Neural crest cell (in vitro differentiated cells): ENCODE measurements around the gene SNAI1. TPM values are rescaled to one million over a fixed set of nuclear protein-coding genes. Genes with fewer than 3 reads are reported as not detected.
A peak's percentile ranks its signal among the peaks of the same experiment; 100 is the strongest.

Source experiments
- DNase-seq: peaks from one replicate; pipeline ENCODE4 v3.0.0; 2021; ENCODE audit warnings: low read depth, mixed read lengths, low spot score
- H3K27ac Mint-ChIP-seq: one replicate; pipeline ENCODE4 v1.8.0; 2021; ENCODE audit warnings: mild to moderate bottlenecking, mixed read lengths; ENCODE audit not compliant: unreplicated experiment
- H3K27me3 Mint-ChIP-seq: 2 replicates; pipeline ENCODE4 v1.8.0; 2021; ENCODE audit warnings: low read depth, mild to moderate bottlenecking, mixed read lengths
- H3K36me3 Mint-ChIP-seq: 2 replicates; pipeline ENCODE4 v1.8.0; 2021; ENCODE audit warnings: low read depth, mild to moderate bottlenecking, mixed read lengths
- H3K4me1 Mint-ChIP-seq: 2 replicates; pipeline ENCODE4 v1.8.0; 2021; ENCODE audit warnings: mixed read lengths
- H3K4me3 Mint-ChIP-seq: one replicate; pipeline ENCODE4 v1.8.0; 2021; ENCODE audit warnings: mild to moderate bottlenecking, mixed read lengths
- H3K9me3 Mint-ChIP-seq: 2 replicates; pipeline ENCODE4 v1.8.0; 2021; ENCODE audit warnings: mixed read lengths
- CTCF ChIP-seq: fragments of 200-600 bp; sonication (generic); conservative IDR thresholded peaks from 2 replicates; pipeline ENCODE4 v1.5.0; 2021; ENCODE audit warnings: antibody characterized with exemption, mild to moderate bottlenecking
- total RNA-seq: library from RNA; stranded (reverse); gene quantifications from 2 replicates; pipeline ENCODE4 v1.2.1, GENCODE V29; 2021

SNAI1 gene
- total RNA-seq, 1 donor from 2014 or later: 12.5 TPM

DNA sequence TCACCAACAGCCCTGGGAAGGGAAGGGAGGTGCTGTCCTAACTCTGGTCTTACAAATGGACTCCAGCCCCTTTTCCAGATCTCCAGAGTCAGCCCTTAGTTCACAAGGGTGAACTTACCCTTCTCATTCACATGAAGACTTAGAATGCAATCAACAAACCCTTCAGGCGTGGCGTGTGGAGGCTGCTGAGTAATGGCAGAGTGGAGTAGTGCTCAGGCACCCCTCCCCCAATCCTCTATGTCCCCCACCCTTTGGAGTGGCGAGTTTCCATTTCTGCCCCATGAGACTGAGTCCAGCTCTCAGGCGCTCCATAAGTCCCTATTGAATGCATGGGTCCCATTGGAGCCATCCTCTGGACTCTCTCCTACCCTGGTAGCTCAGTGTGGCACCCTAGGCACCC is 3.3 kb downstream of the SNAI1 start:
- no peak for DNase-seq
- Mint-ChIP-seq H3K36me3 (no peaks in the 10 kb centered on the region), H3K9me3 (no peaks in the 10 kb centered on the region), H3K27me3 (peaks cover 15% of the 10 kb centered on the region), H3K27ac (peak overlapping the region; percentile 35), H3K4me3 (peak overlapping the region; percentile 93), H3K4me1 (peaks cover 78% of the 10 kb centered on the region)
- TF ChIP-seq CTCF: no peak

DNA sequence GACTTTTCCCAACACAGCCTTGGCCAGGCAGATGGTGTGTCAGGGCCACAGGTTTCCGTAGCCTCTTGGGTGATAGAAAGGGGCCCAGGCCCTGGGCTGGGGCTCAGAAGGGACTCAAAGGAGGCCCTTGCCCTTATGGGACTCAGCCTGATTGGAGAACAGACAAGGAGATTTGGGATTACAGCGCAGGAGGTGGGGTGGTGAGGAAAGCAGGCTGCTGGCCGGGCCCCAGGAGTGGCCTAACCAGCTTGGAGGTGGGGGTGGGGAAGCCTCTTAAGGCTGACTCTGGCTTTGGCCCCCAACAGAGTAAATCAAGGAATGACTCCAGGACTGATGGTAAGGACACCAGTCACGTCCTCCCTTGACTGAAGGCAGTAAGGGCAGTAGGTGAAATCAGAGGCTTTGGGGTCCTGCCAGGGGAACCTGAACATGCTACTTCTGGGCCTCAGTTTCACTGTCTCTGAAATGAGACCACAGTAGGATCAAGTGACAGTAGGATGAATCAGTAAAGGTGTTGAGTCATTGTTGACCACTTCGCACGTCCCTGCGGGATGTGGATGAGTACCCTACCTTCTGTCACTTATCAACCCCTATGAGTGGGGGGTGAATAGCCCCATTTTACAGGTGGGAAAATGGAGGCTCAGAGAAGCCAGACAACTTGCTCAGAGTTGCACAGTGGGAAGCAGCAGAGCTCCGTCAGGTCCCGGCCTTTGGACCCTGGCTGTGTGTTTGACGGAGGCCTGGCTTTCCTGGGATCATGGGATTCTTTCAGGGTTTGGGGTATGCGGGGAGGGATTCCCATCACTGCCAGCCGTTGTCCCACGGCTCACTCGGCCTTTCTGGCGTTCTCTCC is 4.5 kb downstream of the SNAI1 start:
- Mint-ChIP-seq H3K27ac (peak overlapping the region; percentile 75), H3K9me3 (no peaks in the 10 kb centered on the region), H3K27me3 (peaks cover 3% of the 10 kb centered on the region), H3K36me3 (no peaks in the 10 kb centered on the region), H3K4me1 (peaks cover 82% of the 10 kb centered on the region), H3K4me3 (peak overlapping the region; percentile 93)
- no peak for DNase-seq
- TF ChIP-seq CTCF: no peak

- peak overlapping the region; percentile 78 for H3K27ac Mint-ChIP-seq
- DNase-seq: no peak
- no peaks in the 10 kb centered on the region for H3K36me3 Mint-ChIP-seq
- no peaks in the 10 kb centered on the region for H3K9me3 Mint-ChIP-seq
- no peak for TF ChIP-seq CTCF
- H3K27me3 Mint-ChIP-seq: peaks cover 2% of the 10 kb centered on the region
- peak overlapping the region; percentile 70 for H3K4me3 Mint-ChIP-seq
- H3K4me1 Mint-ChIP-seq: peaks cover 78% of the 10 kb centered on the region
Observed at GRCh38 chr20:49987868-49988690, 5.3 kb downstream of the SNAI1 start.

GRCh38 chr20:49989234-49990065 is 6.7 kb downstream of the SNAI1 start:
- peak overlapping the region; percentile 98 for H3K27ac Mint-ChIP-seq
- no peaks in the 10 kb centered on the region for H3K27me3 Mint-ChIP-seq
- no peaks in the 10 kb centered on the region for H3K9me3 Mint-ChIP-seq
- no peaks in the 10 kb centered on the region for H3K36me3 Mint-ChIP-seq
- DNase-seq: peak; percentile 63
- no peak for TF ChIP-seq CTCF
- peak overlapping the region; percentile 73 for H3K4me3 Mint-ChIP-seq
- peaks cover 74% of the 10 kb centered on the region for H3K4me1 Mint-ChIP-seq

DNA sequence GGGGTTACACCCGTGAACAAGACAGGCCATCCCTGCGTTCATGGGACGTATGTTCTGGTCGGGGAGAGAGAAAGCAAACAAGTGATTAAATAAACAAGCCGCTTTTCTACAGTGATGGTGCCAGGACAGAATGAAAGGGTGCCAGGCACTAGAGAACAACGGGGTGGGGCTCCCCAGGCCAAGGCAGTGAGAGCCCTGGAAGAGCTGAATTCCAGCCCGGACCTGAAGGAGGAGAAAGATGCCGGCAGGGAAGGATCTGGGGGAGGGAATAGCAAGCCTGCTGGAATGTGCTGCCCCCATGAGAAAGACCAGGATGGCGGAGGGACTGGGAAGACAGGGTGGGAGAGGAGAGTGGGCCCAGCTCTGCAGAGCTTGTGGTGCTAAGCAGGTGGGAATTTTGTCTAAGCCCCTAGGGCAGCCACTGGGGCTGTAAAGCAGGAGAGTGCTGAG is 7.5 kb downstream of the SNAI1 start:
- no peak for DNase-seq
- no peaks in the 10 kb centered on the region for H3K27me3 Mint-ChIP-seq
- peak overlapping the region; percentile 98 for H3K27ac Mint-ChIP-seq
- no peaks in the 10 kb centered on the region for H3K9me3 Mint-ChIP-seq
- no peak for TF ChIP-seq CTCF
- no peaks in the 10 kb centered on the region for H3K36me3 Mint-ChIP-seq
- peaks cover 68% of the 10 kb centered on the region for H3K4me1 Mint-ChIP-seq
- H3K4me3 Mint-ChIP-seq: peak overlapping the region; percentile 73
